SK-N-SH (cell line): ENCODE results near the gene KRT2. TPM values are rescaled to one million over a fixed set of nuclear protein-coding genes. Genes with fewer than 3 reads are reported as not detected.

Experiments used
- CTCF ChIA-PET: fragments of 300-600, 350-600 bp; formaldehyde crosslinking; extraction: SDS; loops from one replicate; lab custom pipeline; 2021; lab: Yijun Ruan, JAX
- POLR2A ChIA-PET: fragments of 350-600 bp; sonication (Branson Sonifier 250); formaldehyde crosslinking; extraction: SDS; loops from one replicate; lab custom pipeline; 2020; ENCODE audit warnings: antibody characterized with exemption, inconsistent platforms; lab: Yijun Ruan, JAX
- DNase-seq: peaks from one replicate; pipeline ENCODE4 v3.0.0; 2012
- H2AFZ ChIP-seq: fragments of 200-600 bp; sonication (generic); 2 replicates; pipeline ENCODE4 v1.8.1; 2016; ENCODE audit warnings: antibody characterized with exemption, mild to moderate bottlenecking, low read depth
- H3F3A ChIP-seq: fragments of 200-600 bp; sonication (generic); replicated peaks from 2 replicates; pipeline ENCODE3; 2016; ENCODE audit warnings: antibody characterized with exemption, mild to moderate bottlenecking; ENCODE audit not compliant: insufficient read depth
- H3K27ac ChIP-seq, 2 experiments: fragments of 200-500 bp in 1 of 2; fragments of 200-600 bp in 1 of 2; sonication (Bioruptor generic) in 1 of 2; sonication (generic), shearing (Covaris generic) in 1 of 2; 2 replicates each; pipeline versions ENCODE4 v1.5.1 to v1.6.1; 2014 to 2016; ENCODE audit warnings: low read depth in 2 of 2, inconsistent platforms in 1 of 2, low read length in 1 of 2, mild to moderate bottlenecking in 1 of 2, mixed read lengths in 1 of 2
- H3K27me3 ChIP-seq: fragments of 200-600 bp; sonication (generic), shearing (Covaris generic); 2 replicates; pipeline ENCODE4 v1.6.1; 2016; ENCODE audit warnings: mixed run types; ENCODE audit not compliant: insufficient read depth
- H3K36me3 ChIP-seq, 2 experiments: fragments of 200-500 bp in 1 of 2; fragments of 200-600 bp in 1 of 2; sonication (Bioruptor generic) in 1 of 2; sonication (generic) in 1 of 2; replicated peaks in 1 of 2; 2 replicates each; pipeline versions ENCODE3 to v1.5.1; 2014 to 2016; ENCODE audit warnings: low read length in 1 of 2, mild to moderate bottlenecking in 1 of 2; ENCODE audit not compliant: insufficient read depth in 2 of 2, control insufficient read depth in 1 of 2
- H3K4me1 ChIP-seq, 2 experiments: fragments of 200-500 bp in 1 of 2; fragments of 200-600 bp in 1 of 2; sonication (Bioruptor generic) in 1 of 2; sonication (generic), shearing (Covaris generic) in 1 of 2; 2 replicates each; pipeline versions ENCODE4 v1.5.1 to v1.6.1; 2014 to 2016; ENCODE audit warnings: low read depth in 1 of 2, low read length in 1 of 2, mixed run types in 1 of 2; ENCODE audit not compliant: insufficient read depth in 2 of 2, control insufficient read depth in 1 of 2
- H3K4me2 ChIP-seq: fragments of 200-600 bp; sonication (generic), shearing (Covaris generic); 2 replicates; pipeline ENCODE4 v1.6.1; 2017; ENCODE audit warnings: mixed run types
- H3K4me3 ChIP-seq, 2 experiments: fragments of 200-500 bp in 1 of 2; fragments of 200-600 bp in 1 of 2; sonication (Bioruptor generic) in 1 of 2; sonication (generic), shearing (Covaris generic) in 1 of 2; 2 replicates each; pipeline versions ENCODE4 v1.5.1 to v1.8.1; 2014 to 2016; ENCODE audit warnings: low read depth in 2 of 2, inconsistent platforms in 1 of 2, low read length in 1 of 2, mild to moderate bottlenecking in 1 of 2, mixed read lengths in 1 of 2, moderate library complexity in 1 of 2
- H3K79me2 ChIP-seq: fragments of 200-600 bp; sonication (generic); 2 replicates; pipeline ENCODE4 v1.8.1; 2017; ENCODE audit warnings: mild to moderate bottlenecking; ENCODE audit not compliant: insufficient read depth
- H3K9ac ChIP-seq: fragments of 200-600 bp; sonication (generic); 2 replicates; pipeline ENCODE4 v1.6.1; 2017; ENCODE audit warnings: mixed run types
- H3K9me2 ChIP-seq: fragments of 200-600 bp; sonication (generic); 2 replicates; pipeline ENCODE4 v1.6.1; 2017; ENCODE audit warnings: mixed run types
- H3K9me3 ChIP-seq: fragments of 200-600 bp; sonication (generic); 2 replicates; pipeline ENCODE4 v1.6.1; 2017; ENCODE audit warnings: mixed run types, mild to moderate bottlenecking, moderate library complexity
- H4K20me1 ChIP-seq: fragments of 200-600 bp; sonication (generic); 2 replicates; pipeline ENCODE4 v1.6.1; 2017; ENCODE audit warnings: mild to moderate bottlenecking, mixed run types; ENCODE audit not compliant: insufficient read depth
- CHD2 ChIP-seq: fragments of 150-350 bp; IDR thresholded peaks from 2 replicates; pipeline ENCODE4 v1.6.1; 2018; ENCODE audit warnings: low read length; ENCODE audit not compliant: partially characterized antibody
- CTCF ChIP-seq: fragments of 200-600 bp; sonication (generic); IDR thresholded peaks from 2 replicates; pipeline ENCODE4 v1.6.1; 2017; ENCODE audit warnings: antibody characterized with exemption, mild to moderate bottlenecking, moderate library complexity
- FOXM1 ChIP-seq: IDR thresholded peaks from 2 replicates; pipeline ENCODE4 v1.4.0; 2012; ENCODE audit warnings: low read depth, mild to moderate bottlenecking
- GATA2 ChIP-seq: sonication (generic); formaldehyde crosslinking; IDR thresholded peaks from 2 replicates; pipeline ENCODE4 v1.5.0; 2020; ENCODE audit warnings: mild to moderate bottlenecking, missing genetic modification reagents
- JUND ChIP-seq: IDR thresholded peaks from 2 replicates; pipeline ENCODE4 v1.4.0; 2012
- MEF2A ChIP-seq: IDR thresholded peaks from 2 replicates; pipeline ENCODE4 v1.4.0; 2012; ENCODE audit warnings: low read depth, borderline replicate concordance
- NFIC ChIP-seq: IDR thresholded peaks from 2 replicates; pipeline ENCODE4 v1.4.0; 2012; ENCODE audit warnings: borderline replicate concordance
- PBX3 ChIP-seq: IDR thresholded peaks from 2 replicates; pipeline ENCODE4; 2012
- RAD21 ChIP-seq: IDR thresholded peaks from 2 replicates; pipeline ENCODE4 v1.6.1; 2012; ENCODE audit warnings: mild to moderate bottlenecking, low read length
- RXRA ChIP-seq: IDR thresholded peaks from 2 replicates; pipeline ENCODE4 v1.4.0; 2012; ENCODE audit warnings: low read depth, mild to moderate bottlenecking, borderline replicate concordance
- SMC3 ChIP-seq: IDR thresholded peaks from 2 replicates; pipeline ENCODE4 v1.6.1; 2012; ENCODE audit warnings: low read depth, low read length, improper control_type of control experiment
- TEAD4 ChIP-seq: IDR thresholded peaks from 2 replicates; pipeline ENCODE4 v1.4.0; 2012; ENCODE audit warnings: mild to moderate bottlenecking, borderline replicate concordance; ENCODE audit not compliant: insufficient read depth
- USF2 ChIP-seq: fragments of 150-350 bp; IDR thresholded peaks from 2 replicates; pipeline ENCODE4 v1.6.1; 2017; ENCODE audit warnings: antibody characterized with exemption, low read length, low read depth, borderline replicate concordance
- WGBS: methylation state at CpG from one replicate; pipeline ENCODE4 v1.1.6; 2017; ENCODE audit warnings: low lambda C conversion rate; 5-methylcytosine and 5-hydroxymethylcytosine counted together
- polyA plus RNA-seq, 3 experiments: library from polyadenylated mRNA; depleted of rRNA; stranded (reverse); fragments of >200 nt; gene quantifications; 2 replicates each; pipeline ENCODE4 v1.2.3, GENCODE V29; 2012

KRT2 gene
- polyA plus RNA-seq, 1 of the 3 experiments (the other 2 are of a cell fraction): not detected

- no peak for TF ChIP-seq PBX3
These were observed 51.5 kb downstream of the KRT2 start (continued) for GRCh38 chr12:52600475-52600874.

- POLR2A ChIA-PET: no interaction called here
- WGBS: 0% methylated on average over 2 of the region's 2 CpGs
- H3K4me2 ChIP-seq: no peak overlapping the region
- no peaks in the 10 kb centered on the region for H3K79me2 ChIP-seq
- TF ChIP-seq CHD2 (no peak), RXRA (no peak), SMC3 (no peak), RAD21 (no peak), MEF2A (no peak), GATA2 (no peak)
- CTCF ChIA-PET: no interaction called here
- H3K9ac ChIP-seq: no peak overlapping the region
- H4K20me1 ChIP-seq: no peaks in the 10 kb centered on the region
- no peaks in the 10 kb centered on the region for H3K9me3 ChIP-seq
- H3F3A ChIP-seq: no peaks in the 10 kb centered on the region
- H3K36me3 ChIP-seq: no peaks in the 10 kb centered on the region
- H3K4me3 ChIP-seq: no peak overlapping the region
- H3K27me3 ChIP-seq: peaks cover 52% of the 10 kb centered on the region
- H3K9me2 ChIP-seq: no peaks in the 10 kb centered on the region
- H2AFZ ChIP-seq: no peak overlapping the region
- DNase-seq: no peak
- no peak overlapping the region for H3K27ac ChIP-seq
- H3K4me1 ChIP-seq: no peaks in the 10 kb centered on the region
These were observed 51.9 kb downstream of the KRT2 start for GRCh38 chr12:52600071-52600470.

- no peaks in the 10 kb centered on the region for H3K79me2 ChIP-seq
- no peaks in the 10 kb centered on the region for H4K20me1 ChIP-seq
- H3K9ac ChIP-seq: no peak overlapping the region
- CTCF ChIA-PET: interaction anchor here (0.6 kb wide), 1 partner anchor 15 kb away, joined by 4 read pairs; no protein-coding TSS in a partner anchor
- no peak for DNase-seq
- no peak overlapping the region for H3K27ac ChIP-seq
- no peaks in the 10 kb centered on the region for H3K36me3 ChIP-seq
- H3K27me3 ChIP-seq: peaks cover 52% of the 10 kb centered on the region
- H3K4me3 ChIP-seq: no peak overlapping the region
- WGBS: 15% methylated on average over 4 of the region's 5 CpGs
- H3K4me1 ChIP-seq: no peaks in the 10 kb centered on the region
- H3K9me3 ChIP-seq: no peaks in the 10 kb centered on the region
- no peaks in the 10 kb centered on the region for H3K9me2 ChIP-seq
- POLR2A ChIA-PET: no interaction called here
- no peak overlapping the region for H2AFZ ChIP-seq
- TF ChIP-seq NFIC (no peak), CHD2 (no peak), USF2 (no peak), GATA2 (no peak), CTCF (no peak), JUND (no peak), RXRA (no peak), TEAD4 (no peak), FOXM1 (no peak)
- H3F3A ChIP-seq: no peaks in the 10 kb centered on the region
- no peak overlapping the region for H3K4me2 ChIP-seq
These were observed 53.0 kb downstream of the KRT2 start for GRCh38 chr12:52598966-52599365.

Other genes starting within 250 kb of the KRT2 start
- gene KRT82, start 245.9 kb downstream of the KRT2 start, polyA plus RNA-seq (2012; rRNA removed): not detected in 2 replicates
- gene KRT75, start 217.8 kb downstream of the KRT2 start, polyA plus RNA-seq (2012; rRNA removed): not detected in 2 replicates
- gene KRT6B, start 200.1 kb downstream of the KRT2 start, polyA plus RNA-seq (2012; rRNA removed): not detected in 2 replicates
- gene KRT6C, start 178.4 kb downstream of the KRT2 start, polyA plus RNA-seq (2012; rRNA removed): not detected in 2 replicates
- not detected in 2 replicates for gene KRT6A, start 159.0 kb downstream of the KRT2 start, polyA plus RNA-seq (2012; rRNA removed)
- not detected in 2 replicates for gene KRT5, start 131.8 kb downstream of the KRT2 start, polyA plus RNA-seq (2012; rRNA removed)
- not detected in 2 replicates for gene KRT71, start 99.1 kb downstream of the KRT2 start, polyA plus RNA-seq (2012; rRNA removed)
- not detected in 2 replicates for gene KRT74, start 78.4 kb downstream of the KRT2 start, polyA plus RNA-seq (2012; rRNA removed)
- not detected in 2 replicates for gene KRT72, start 50.7 kb downstream of the KRT2 start, polyA plus RNA-seq (2012; rRNA removed)
- gene KRT73, start 33.7 kb downstream of the KRT2 start, polyA plus RNA-seq (2012; rRNA removed): not detected in 2 replicates
- gene KRT1, start 28.2 kb upstream of the KRT2 start, polyA plus RNA-seq (2012; rRNA removed): not detected in 2 replicates
- gene KRT77, start 51.3 kb upstream of the KRT2 start, polyA plus RNA-seq (2012; rRNA removed): not detected in 2 replicates
- not detected in 2 replicates for gene KRT76, start 125.1 kb upstream of the KRT2 start, polyA plus RNA-seq (2012; rRNA removed)
- not detected in 2 replicates for gene KRT3, start 143.9 kb upstream of the KRT2 start, polyA plus RNA-seq (2012; rRNA removed)
- not detected in 2 replicates for gene KRT4, start 161.9 kb upstream of the KRT2 start, polyA plus RNA-seq (2012; rRNA removed)
- gene KRT79, start 182.1 kb upstream of the KRT2 start, polyA plus RNA-seq (2012; rRNA removed): not detected in 2 replicates
- not detected in 2 replicates for gene KRT78, start 196.8 kb upstream of the KRT2 start, polyA plus RNA-seq (2012; rRNA removed)